ENCODE results near the gene FKBP5.

Gene FKBP5

DNA sequence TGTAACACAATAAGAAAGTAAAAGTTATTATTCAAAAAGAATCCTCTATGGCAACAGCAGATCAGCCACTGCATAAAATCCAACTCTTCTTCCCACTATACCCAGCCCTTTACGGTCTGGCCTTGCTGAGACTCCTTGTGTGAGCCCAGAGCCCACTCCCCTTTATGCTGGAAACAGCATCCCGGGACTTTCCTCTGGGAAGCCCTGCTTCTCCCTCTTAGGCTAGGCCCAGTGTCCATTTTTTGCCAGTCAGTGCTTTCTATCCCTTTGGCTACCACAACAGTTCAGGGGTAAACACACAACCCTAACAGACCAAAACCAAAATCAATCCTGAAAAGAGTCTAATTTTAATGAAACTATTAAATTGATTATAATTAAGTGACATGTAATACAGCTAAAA, 20.6 kb downstream of the FKBP5 start:
- ATAC-seq, result peak; percentile 53; the same call in 2 of the 3 replicates
- TF ChIP-seq ARNTL (CRISPR knock-in tag; IDR thresholded peaks at IDR 0.05; ENCODE audit: borderline replicate concordance, low read depth), result no peak

DNA sequence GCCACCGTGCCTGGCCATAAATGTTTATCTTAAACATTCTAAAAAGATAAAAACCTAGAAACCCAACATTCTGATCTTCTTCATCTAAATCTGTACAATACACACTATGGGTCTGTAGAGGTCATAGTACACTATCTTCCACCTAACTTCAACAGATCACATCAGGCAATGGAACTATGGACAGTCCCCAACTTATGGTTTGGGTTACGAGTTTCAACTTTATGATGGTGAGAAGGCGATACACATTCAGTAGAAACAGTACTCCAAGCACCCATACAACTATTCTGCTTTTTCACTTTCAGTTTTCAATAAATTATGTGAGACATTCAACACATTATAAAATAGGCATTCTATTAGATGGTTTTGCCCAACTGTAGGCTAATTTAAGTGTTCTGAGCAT, 23.1 kb downstream of the FKBP5 start:
- ATAC-seq, result no peak
- TF ChIP-seq, protein P1, sequence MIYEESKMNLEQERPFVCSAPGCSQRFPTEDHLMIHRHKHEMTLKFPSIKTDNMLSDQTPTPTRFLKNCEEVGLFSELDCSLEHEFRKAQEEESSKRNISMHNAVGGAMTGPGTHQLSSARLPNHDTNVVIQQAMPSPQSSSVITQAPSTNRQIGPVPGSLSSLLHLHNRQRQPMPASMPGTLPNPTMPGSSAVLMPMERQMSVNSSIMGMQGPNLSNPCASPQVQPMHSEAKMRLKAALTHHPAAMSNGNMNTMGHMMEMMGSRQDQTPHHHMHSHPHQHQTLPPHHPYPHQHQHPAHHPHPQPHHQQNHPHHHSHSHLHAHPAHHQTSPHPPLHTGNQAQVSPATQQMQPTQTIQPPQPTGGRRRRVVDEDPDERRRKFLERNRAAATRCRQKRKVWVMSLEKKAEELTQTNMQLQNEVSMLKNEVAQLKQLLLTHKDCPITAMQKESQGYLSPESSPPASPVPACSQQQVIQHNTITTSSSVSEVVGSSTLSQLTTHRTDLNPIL (CRISPR knock-in tag; IDR thresholded peaks at IDR 0.05; ENCODE audit: low read depth), result no peak
- TF ChIP-seq ISL1 (CRISPR knock-in tag; IDR thresholded peaks at IDR 0.05) (no peak), ZNF8 (CRISPR knock-in tag; IDR thresholded peaks at IDR 0.05) (no peak), OSR1 (CRISPR knock-in tag; IDR thresholded peaks at IDR 0.05) (no peak), RARB (CRISPR knock-in tag; IDR thresholded peaks at IDR 0.05) (no peak), SNAI2 (CRISPR knock-in tag; IDR thresholded peaks at IDR 0.05) (no peak), BACH2 (CRISPR knock-in tag; IDR thresholded peaks at IDR 0.05; ENCODE audit: borderline replicate concordance) (no peak)

DNA sequence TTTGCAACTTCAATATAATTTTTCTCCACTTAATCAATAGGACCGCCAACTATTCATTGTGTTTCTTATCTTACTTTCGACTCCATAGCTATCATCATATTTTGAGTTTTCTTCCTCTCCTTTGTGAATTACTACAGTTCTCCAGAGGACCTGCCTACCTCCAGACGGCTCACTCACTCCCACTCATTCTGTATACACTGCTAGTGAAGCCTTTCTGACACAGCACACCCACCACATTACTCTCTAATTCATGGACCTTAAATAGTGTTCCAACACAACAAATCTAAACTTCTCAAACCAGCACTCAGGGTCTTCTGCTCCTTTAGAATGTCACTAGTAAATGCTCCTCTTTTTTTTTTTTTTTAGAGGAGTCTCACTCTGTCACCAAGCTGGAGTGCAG, 23.8 kb downstream of the FKBP5 start:
- ATAC-seq, result no peak
- TF ChIP-seq PPARA (CRISPR knock-in tag; IDR thresholded peaks at IDR 0.05; ENCODE audit: borderline replicate concordance), result no peak
- TF ChIP-seq, protein P2, sequence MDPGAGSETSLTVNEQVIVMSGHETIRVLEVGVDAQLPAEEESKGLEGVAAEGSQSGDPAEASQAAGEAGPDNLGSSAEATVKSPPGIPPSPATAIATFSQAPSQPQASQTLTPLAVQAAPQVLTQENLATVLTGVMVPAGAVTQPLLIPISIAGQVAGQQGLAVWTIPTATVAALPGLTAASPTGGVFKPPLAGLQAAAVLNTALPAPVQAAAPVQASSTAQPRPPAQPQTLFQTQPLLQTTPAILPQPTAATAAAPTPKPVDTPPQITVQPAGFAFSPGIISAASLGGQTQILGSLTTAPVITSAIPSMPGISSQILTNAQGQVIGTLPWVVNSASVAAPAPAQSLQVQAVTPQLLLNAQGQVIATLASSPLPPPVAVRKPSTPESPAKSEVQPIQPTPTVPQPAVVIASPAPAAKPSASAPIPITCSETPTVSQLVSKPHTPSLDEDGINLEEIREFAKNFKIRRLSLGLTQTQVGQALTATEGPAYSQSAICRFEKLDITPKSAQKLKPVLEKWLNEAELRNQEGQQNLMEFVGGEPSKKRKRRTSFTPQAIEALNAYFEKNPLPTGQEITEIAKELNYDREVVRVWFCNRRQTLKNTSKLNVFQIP (CRISPR knock-in tag; IDR thresholded peaks at IDR 0.05; ENCODE audit: borderline replicate concordance, low read depth), result no peak
- TF ChIP-seq TOX (CRISPR knock-in tag; IDR thresholded peaks at IDR 0.05; ENCODE audit: borderline replicate concordance), result no peak
- no peak for TF ChIP-seq ZNF8 (CRISPR knock-in tag; IDR thresholded peaks at IDR 0.05)
- no peak for TF ChIP-seq GLIS3 (CRISPR knock-in tag; IDR thresholded peaks at IDR 0.05)
- no peak for TF ChIP-seq TCF4 (CRISPR knock-in tag; IDR thresholded peaks at IDR 0.05; ENCODE audit: borderline replicate concordance)
- no peak for TF ChIP-seq RARB (CRISPR knock-in tag; IDR thresholded peaks at IDR 0.05)
- TF ChIP-seq, protein P3, sequence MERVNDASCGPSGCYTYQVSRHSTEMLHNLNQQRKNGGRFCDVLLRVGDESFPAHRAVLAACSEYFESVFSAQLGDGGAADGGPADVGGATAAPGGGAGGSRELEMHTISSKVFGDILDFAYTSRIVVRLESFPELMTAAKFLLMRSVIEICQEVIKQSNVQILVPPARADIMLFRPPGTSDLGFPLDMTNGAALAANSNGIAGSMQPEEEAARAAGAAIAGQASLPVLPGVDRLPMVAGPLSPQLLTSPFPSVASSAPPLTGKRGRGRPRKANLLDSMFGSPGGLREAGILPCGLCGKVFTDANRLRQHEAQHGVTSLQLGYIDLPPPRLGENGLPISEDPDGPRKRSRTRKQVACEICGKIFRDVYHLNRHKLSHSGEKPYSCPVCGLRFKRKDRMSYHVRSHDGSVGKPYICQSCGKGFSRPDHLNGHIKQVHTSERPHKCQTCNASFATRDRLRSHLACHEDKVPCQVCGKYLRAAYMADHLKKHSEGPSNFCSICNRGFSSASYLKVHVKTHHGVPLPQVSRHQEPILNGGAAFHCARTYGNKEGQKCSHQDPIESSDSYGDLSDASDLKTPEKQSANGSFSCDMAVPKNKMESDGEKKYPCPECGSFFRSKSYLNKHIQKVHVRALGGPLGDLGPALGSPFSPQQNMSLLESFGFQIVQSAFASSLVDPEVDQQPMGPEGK (CRISPR knock-in tag; IDR thresholded peaks at IDR 0.05; ENCODE audit: borderline replicate concordance), result no peak
- no peak for TF ChIP-seq ZNF70 (CRISPR knock-in tag; IDR thresholded peaks at IDR 0.05)

DNA sequence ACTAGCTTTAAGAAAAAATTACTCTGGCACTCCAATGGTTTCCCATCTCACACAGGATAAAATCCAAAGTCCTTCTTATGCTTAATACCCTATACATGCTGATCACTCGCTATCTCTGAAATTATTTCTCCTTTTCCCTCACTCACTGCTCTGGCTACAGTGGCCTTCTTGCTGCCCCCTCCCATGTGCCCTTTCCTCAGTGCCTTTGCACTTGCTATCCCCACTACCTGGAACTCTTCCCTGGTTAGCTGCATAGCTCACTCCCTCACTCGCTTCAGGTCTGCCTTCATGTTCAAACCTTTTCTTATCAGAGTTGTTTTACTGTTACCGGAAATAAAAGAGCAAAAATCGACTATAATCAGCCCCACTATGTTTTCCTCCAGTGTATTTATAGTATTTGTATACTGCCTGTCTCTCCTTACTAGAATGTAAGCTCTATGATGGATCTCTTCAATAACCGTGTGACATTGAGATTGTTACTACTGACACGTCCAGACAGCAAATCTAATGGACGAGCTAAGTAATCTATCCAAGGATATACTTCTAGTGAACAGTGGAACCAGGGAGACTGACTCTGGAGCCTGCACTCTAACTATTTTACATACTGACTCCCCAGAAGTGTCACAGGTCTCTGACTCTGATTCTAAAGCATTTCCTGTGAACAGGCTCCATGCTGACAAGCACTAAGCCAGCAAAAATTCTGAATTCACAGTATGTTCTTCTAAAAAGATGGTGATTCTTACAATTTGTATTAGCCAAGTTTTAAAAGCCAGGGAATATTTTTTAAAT, 25.1 kb downstream of the FKBP5 start:
- TF ChIP-seq ZFP30 (CRISPR knock-in tag; IDR thresholded peaks at IDR 0.05), result no peak
- no peak for TF ChIP-seq SNAI2 (CRISPR knock-in tag; IDR thresholded peaks at IDR 0.05)
- no peak for TF ChIP-seq ZC3H10 (CRISPR knock-in tag; IDR thresholded peaks at IDR 0.05)
- ATAC-seq, result peak; percentile 91

DNA sequence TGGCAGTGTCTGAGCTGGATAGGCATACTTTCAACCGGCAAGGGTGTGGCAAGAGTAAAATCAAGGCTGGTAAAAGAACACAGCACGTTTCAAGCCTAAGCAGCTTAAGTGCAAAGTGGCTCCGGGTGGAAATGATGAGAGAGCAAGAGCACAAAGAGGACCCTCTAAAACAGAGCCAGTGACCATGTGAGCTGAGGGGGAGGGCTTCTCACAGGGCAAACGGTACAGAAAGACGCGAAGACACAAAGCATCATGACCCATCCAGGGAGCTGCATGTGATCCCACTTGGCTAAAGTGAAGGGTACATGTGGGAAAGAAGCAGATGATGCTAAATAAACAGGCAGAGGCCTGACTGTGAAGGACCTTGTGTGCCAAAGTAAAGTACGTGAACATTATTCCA, 25.7 kb downstream of the FKBP5 start:
- TF ChIP-seq SNAI2 (CRISPR knock-in tag; IDR thresholded peaks at IDR 0.05), result no peak
- TF ChIP-seq, protein P1 (CRISPR knock-in tag; IDR thresholded peaks at IDR 0.05; ENCODE audit: low read depth), result no peak
- no peak for TF ChIP-seq ZNF8 (CRISPR knock-in tag; IDR thresholded peaks at IDR 0.05)
- TF ChIP-seq TOX (CRISPR knock-in tag; IDR thresholded peaks at IDR 0.05; ENCODE audit: borderline replicate concordance), result no peak
- TF ChIP-seq OSR1 (CRISPR knock-in tag; IDR thresholded peaks at IDR 0.05), result no peak
- TF ChIP-seq RARB (CRISPR knock-in tag; IDR thresholded peaks at IDR 0.05), result no peak
- TF ChIP-seq PPARA (CRISPR knock-in tag; IDR thresholded peaks at IDR 0.05; ENCODE audit: borderline replicate concordance), result no peak
- TF ChIP-seq ZNF70 (CRISPR knock-in tag; IDR thresholded peaks at IDR 0.05), result no peak
- no peak for TF ChIP-seq ISL1 (CRISPR knock-in tag; IDR thresholded peaks at IDR 0.05)
- TF ChIP-seq GLIS3 (CRISPR knock-in tag; IDR thresholded peaks at IDR 0.05), result no peak
- TF ChIP-seq, protein P4, sequence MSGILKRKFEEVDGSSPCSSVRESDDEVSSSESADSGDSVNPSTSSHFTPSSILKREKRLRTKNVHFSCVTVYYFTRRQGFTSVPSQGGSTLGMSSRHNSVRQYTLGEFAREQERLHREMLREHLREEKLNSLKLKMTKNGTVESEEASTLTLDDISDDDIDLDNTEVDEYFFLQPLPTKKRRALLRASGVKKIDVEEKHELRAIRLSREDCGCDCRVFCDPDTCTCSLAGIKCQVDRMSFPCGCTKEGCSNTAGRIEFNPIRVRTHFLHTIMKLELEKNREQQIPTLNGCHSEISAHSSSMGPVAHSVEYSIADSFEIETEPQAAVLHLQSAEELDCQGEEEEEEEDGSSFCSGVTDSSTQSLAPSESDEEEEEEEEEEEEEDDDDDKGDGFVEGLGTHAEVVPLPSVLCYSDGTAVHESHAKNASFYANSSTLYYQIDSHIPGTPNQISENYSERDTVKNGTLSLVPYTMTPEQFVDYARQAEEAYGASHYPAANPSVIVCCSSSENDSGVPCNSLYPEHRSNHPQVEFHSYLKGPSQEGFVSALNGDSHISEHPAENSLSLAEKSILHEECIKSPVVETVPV (CRISPR knock-in tag; IDR thresholded peaks at IDR 0.05), result no peak
- TF ChIP-seq BACH2 (CRISPR knock-in tag; IDR thresholded peaks at IDR 0.05; ENCODE audit: borderline replicate concordance), result no peak
- TF ChIP-seq, protein P2 (CRISPR knock-in tag; IDR thresholded peaks at IDR 0.05; ENCODE audit: borderline replicate concordance, low read depth), result no peak
- no peak for TF ChIP-seq ARNTL (CRISPR knock-in tag; IDR thresholded peaks at IDR 0.05; ENCODE audit: borderline replicate concordance, low read depth)
- no peak for TF ChIP-seq ZNF565 (CRISPR knock-in tag; conservative IDR thresholded peaks at IDR 0.05; ENCODE audit: low read depth)
- no peak for TF ChIP-seq ZC3H10 (CRISPR knock-in tag; IDR thresholded peaks at IDR 0.05)
- no peak for TF ChIP-seq TCF4 (CRISPR knock-in tag; IDR thresholded peaks at IDR 0.05; ENCODE audit: borderline replicate concordance)
- TF ChIP-seq CSDC2 (CRISPR knock-in tag; IDR thresholded peaks at IDR 0.05), result no peak
- TF ChIP-seq ZFP30 (CRISPR knock-in tag; IDR thresholded peaks at IDR 0.05), result no peak
- TF ChIP-seq ESRRG (CRISPR knock-in tag; IDR thresholded peaks at IDR 0.05), result no peak
- ATAC-seq, result no peak
